HepG2 (cell line): Measurements from ENCODE around the gene ZSWIM8. TPM values are rescaled to one million over a fixed set of nuclear protein-coding genes. Genes with fewer than 3 reads are reported as not detected.

Experiments
- AKAP8 ChIP-seq: sonication (generic); formaldehyde crosslinking; IDR thresholded peaks from 2 replicates; pipeline ENCODE4 v1.5.1; 2020; ENCODE audit warnings: mild to moderate bottlenecking, missing genetic modification reagents
- ARID5B ChIP-seq: IDR thresholded peaks from 2 replicates; pipeline ENCODE4 v1.4.0; 2020; ENCODE audit warnings: mild to moderate bottlenecking, missing genetic modification reagents
- CTCF ChIP-seq: sonication (generic); formaldehyde crosslinking; IDR thresholded peaks from 2 replicates; pipeline ENCODE4 v1.5.0; 2020; ENCODE audit warnings: mild to moderate bottlenecking, missing genetic modification reagents, moderate library complexity
- FLYWCH1 ChIP-seq: sonication (generic); formaldehyde crosslinking; IDR thresholded peaks from 2 replicates; pipeline ENCODE4 v1.8.1; 2023; ENCODE audit warnings: mild to moderate bottlenecking, missing genetic modification reagents
- HMG20B ChIP-seq: conservative IDR thresholded peaks from 2 replicates; pipeline ENCODE4 v1.6.1; 2016; ENCODE audit warnings: missing genetic modification reagents, missing compliant biosample characterization
- MXI1 ChIP-seq: IDR thresholded peaks from 3 replicates; pipeline ENCODE4 v1.6.1; 2012; ENCODE audit warnings: low read depth, low read length, inconsistent platforms, borderline replicate concordance
- PCBP2 ChIP-seq: fragments of 200-400 bp; formaldehyde crosslinking; optimal IDR thresholded peaks from 2 replicates; pipeline ENCODE3; 2018; ENCODE audit warnings: low read length, low read depth; ENCODE audit not compliant: poor library complexity, severe bottlenecking
- SMC3 ChIP-seq: IDR thresholded peaks from 2 replicates; pipeline ENCODE4 v1.6.1; 2011; ENCODE audit warnings: low read length, improper control_type of control experiment
- SOX13 ChIP-seq, 3 experiments: fragments of 450-650 bp in 1 of 3; sonication (generic) in 1 of 3; formaldehyde crosslinking in 1 of 3; IDR thresholded peaks in 2 of 3; conservative IDR thresholded peaks in 1 of 3; 2 replicates each; pipeline versions ENCODE4 v1.5.0 to v1.6.1; 2016 to 2020; ENCODE audit warnings: antibody characterized with exemption in 1 of 3, mild to moderate bottlenecking in 1 of 3, missing compliant biosample characterization in 1 of 3, missing genetic modification reagents in 1 of 3, moderate library complexity in 1 of 3
- SYNCRIP ChIP-seq: fragments of 200-400 bp; formaldehyde crosslinking; IDR thresholded peaks from 2 replicates; pipeline ENCODE4 v1.6.1; 2018; ENCODE audit warnings: mild to moderate bottlenecking, low read depth, low read length; ENCODE audit not compliant: insufficient read depth
- THAP9 ChIP-seq: sonication (generic); formaldehyde crosslinking; IDR thresholded peaks from 2 replicates; pipeline ENCODE4; 2020; ENCODE audit warnings: missing genetic modification reagents, mild to moderate bottlenecking, borderline replicate concordance
- TRAFD1 ChIP-seq: sonication (generic); formaldehyde crosslinking; IDR thresholded peaks from 2 replicates; pipeline ENCODE4 v1.5.1; 2020; ENCODE audit warnings: missing genetic modification reagents, mild to moderate bottlenecking, borderline replicate concordance
- ZNF224 ChIP-seq: sonication (generic); formaldehyde crosslinking; IDR thresholded peaks from 2 replicates; pipeline ENCODE4 v1.5.0; 2020; ENCODE audit warnings: mild to moderate bottlenecking, missing genetic modification reagents
- ZNF275 ChIP-seq: sonication (generic); formaldehyde crosslinking; IDR thresholded peaks from 2 replicates; pipeline ENCODE4 v1.8.0; 2022; ENCODE audit warnings: missing genetic modification reagents, mild to moderate bottlenecking, inconsistent platforms, borderline replicate concordance
- ZNF670 ChIP-seq: sonication (generic); formaldehyde crosslinking; IDR thresholded peaks from 2 replicates; pipeline ENCODE4 v1.8.0; 2022; ENCODE audit warnings: mild to moderate bottlenecking, missing genetic modification reagents, borderline replicate concordance
- polyA plus RNA-seq, 8 experiments: library from polyadenylated mRNA; depleted of rRNA in 3 of 8; stranded (reverse) in 7 of 8; unstranded in 1 of 8; fragments of >200 nt; fragmentation: Illumina TruSeq in 4 of 8; extraction: Trizol in 4 of 8; gene quantifications; 2 replicates each; pipeline versions ENCODE4 v1.2.1 to v1.2.3, GENCODE V29; 2011 to 2016; ENCODE audit warnings: low read depth in 4 of 8, missing spikeins in 1 of 8, mixed read lengths in 1 of 8; ENCODE audit not compliant: insufficient read depth in 1 of 8
- total RNA-seq, 5 experiments: library from RNA; depleted of rRNA; stranded (reverse); fragments of >200 nt; fragmentation: Illumina TruSeq; extraction: Trizol; gene quantifications; 2 replicates each; pipeline ENCODE4 v1.2.3, GENCODE V29; 2016; ENCODE audit warnings: low read depth in 1 of 5

The ZSWIM8 gene
- total and polyA plus RNA-seq, 2 of the 13 experiments (the other 11 are each of a cell fraction or from before 2014, with no cell fraction given): 39.9 to 98.2 TPM

GRCh38 chr10:73743905-73744663 is 41.3 kb upstream of the ZSWIM8 start, which contains the start of gene SEC24C (continued):
- TF ChIP-seq CTCF (CRISPR knock-in tag) (no peak), PCBP2 (no peak), ARID5B (CRISPR knock-in tag) (no peak), HMG20B (no peak), ZNF670 (peak; percentile 92; the same call in 1 of the 2 replicates), SYNCRIP (no peak), TRAFD1 (CRISPR knock-in tag) (no peak), AKAP8 (peak; percentile 36; the same call in 1 of the 2 replicates), SOX13 (IDR thresholded peaks at IDR 0.05) (no peak; the same call in 1 of the 2 replicates), SOX13 (CRISPR knock-in tag; conservative IDR thresholded peaks at IDR 0.05 in 1 of 2, IDR thresholded peaks at IDR 0.05 in 1 of 2) (no peak; a peak in 1 of 4 replicates), FLYWCH1 (no peak), THAP9 (CRISPR knock-in tag) (peak; percentile 96), ZNF224 (CRISPR knock-in tag) (peak; percentile 32; the same call in 1 of the 2 replicates), SMC3 (no peak), MXI1 (peak; percentile 21; the same call in 1 of the 3 replicates), ZNF275 (CRISPR knock-in tag) (no peak)
